HAP-1 (cell line): ENCODE results near the gene ZBED1.
"Not testable (repeated sequence)": the region's sequence is repeated elsewhere in the genome, so short reads cannot be mapped to it uniquely, and the experiment has no call there.

ENCODE experiments used
- DNase-seq, 2 experiments: peaks; one replicate each; pipeline ENCODE4 v3.0.0-alpha.2; 2016 to 2020; ENCODE audit warnings: low spot score in 2 of 2
- H3K27me3 ChIP-seq: fragments of 250-450 bp; sonication (Bioruptor Pico); 2 replicates; pipeline ENCODE4 v1.5.1; 2020; ENCODE audit warnings: low read depth, mild to moderate bottlenecking, moderate library complexity
- H3K36me3 ChIP-seq: fragments of 250-450 bp; sonication (Bioruptor Pico); replicated peaks from 2 replicates; pipeline ENCODE4 v1.5.1; 2020; ENCODE audit warnings: mild to moderate bottlenecking
- H3K4me1 ChIP-seq: fragments of 250-450 bp; sonication (Bioruptor Pico); 2 replicates; pipeline ENCODE4 v1.5.1; 2020; ENCODE audit warnings: mild to moderate bottlenecking
- H3K4me3 ChIP-seq: fragments of 250-450 bp; sonication (Bioruptor Pico); 2 replicates; pipeline ENCODE4 v1.5.1; 2020; ENCODE audit warnings: mild to moderate bottlenecking, moderate library complexity
- H3K9me3 ChIP-seq: fragments of 250-450 bp; sonication (Bioruptor Pico); 2 replicates; pipeline ENCODE4 v1.5.1; 2020; ENCODE audit warnings: mild to moderate bottlenecking, moderate library complexity
- in situ Hi-C: fragments of 300-500 bp; cut with MboI; formaldehyde crosslinking; loops from 3 replicates; pipeline ENCODE4 v1.14.3; 2020; ENCODE audit warnings: low sequenced_read_pairs, inconsistent platforms, mixed read lengths

The ZBED1 gene

GRCh38 chrX:2469196-2469685 lies 31.5 kb downstream of the ZBED1 start:
- Histone ChIP-seq H3K36me3 (no peaks in the 10 kb centered on the region), H3K9me3 (0 out of 2 replicates have a peak, but pooled peaks cover 2% of the 10 kb centered on the region), H3K4me3 (no peak overlapping the region), H3K27me3 (no peaks in the 10 kb centered on the region), H3K4me1 (peaks cover 5% of the 10 kb centered on the region)
- DNase-seq = no peak
- in situ Hi-C loops = no loop called here

GRCh38 chrX:2468261-2469195 lies 32.2 kb downstream of the ZBED1 start:
- Histone ChIP-seq H3K36me3 (no peaks in the 10 kb centered on the region), H3K27me3 (no peaks in the 10 kb centered on the region), H3K4me3 (no peak overlapping the region), H3K4me1 (peaks cover 8% of the 10 kb centered on the region), H3K9me3 (0 out of 2 replicates have a peak, but pooled peaks cover 2% of the 10 kb centered on the region)
- in situ Hi-C loops = no loop called here
- no peak for DNase-seq

GRCh38 chrX:2466876-2467656 lies 33.7 kb downstream of the ZBED1 start:
- in situ Hi-C loops = no loop called here
- no peaks in the 10 kb centered on the region for H3K36me3 ChIP-seq

GRCh38 chrX:2464677-2465166 lies 36.1 kb downstream of the ZBED1 start:
- peak; percentile 90 to 94 for DNase-seq
- Histone ChIP-seq H3K9me3 (no peaks in the 10 kb centered on the region), H3K4me1 (peaks cover 14% of the 10 kb centered on the region), H3K27me3 (no peaks in the 10 kb centered on the region), H3K36me3 (no peaks in the 10 kb centered on the region), H3K4me3 (peak overlapping the region; percentile 15)
- in situ Hi-C loops = no loop called here

More at GRCh38 chrX:2466876-2467656, 33.7 kb downstream of the ZBED1 start:
- peaks cover 14% of the 10 kb centered on the region for H3K4me1 ChIP-seq
- no peaks in the 10 kb centered on the region for H3K27me3 ChIP-seq
- H3K9me3 ChIP-seq = 0 out of 2 replicates have a peak, but pooled peaks cover 2% of the 10 kb centered on the region
- no peak overlapping the region for H3K4me3 ChIP-seq
- DNase-seq = no peak

GRCh38 chrX:2463973-2464676 lies 36.7 kb downstream of the ZBED1 start:
- no peaks in the 10 kb centered on the region for H3K36me3 ChIP-seq
- H3K4me1 ChIP-seq = peaks cover 14% of the 10 kb centered on the region
- H3K4me3 ChIP-seq = peak overlapping the region; percentile 15
- no peaks in the 10 kb centered on the region for H3K27me3 ChIP-seq
- in situ Hi-C loops = no loop called here
- H3K9me3 ChIP-seq = no peaks in the 10 kb centered on the region
- peak; percentile 88 to 90 for DNase-seq

GRCh38 chrX:2463481-2463880 lies 37.3 kb downstream of the ZBED1 start:
- DNase-seq, H3K36me3 ChIP-seq, H3K27me3 ChIP-seq, H3K9me3 ChIP-seq, in situ Hi-C loops: not testable (repeated sequence)
- peak overlapping the region; percentile 4 for H3K4me3 ChIP-seq
- H3K4me1 ChIP-seq = peaks cover 14% of the 10 kb centered on the region

GRCh38 chrX:2462780-2463179 lies 38.0 kb downstream of the ZBED1 start:
- H3K4me3 ChIP-seq = no peak overlapping the region
- in situ Hi-C loops = no loop called here

GRCh38 chrX:2462074-2462473 lies 38.7 kb downstream of the ZBED1 start:
- in situ Hi-C loops = no loop called here
- H3K27me3 ChIP-seq = no peaks in the 10 kb centered on the region
- no peak for DNase-seq

More at GRCh38 chrX:2462780-2463179, 38.0 kb downstream of the ZBED1 start:
- DNase-seq = no peak
- no peaks in the 10 kb centered on the region for H3K27me3 ChIP-seq
- H3K36me3 ChIP-seq = no peaks in the 10 kb centered on the region
- H3K9me3 ChIP-seq = no peaks in the 10 kb centered on the region
- peaks cover 14% of the 10 kb centered on the region for H3K4me1 ChIP-seq

GRCh38 chrX:2461711-2462016 lies 39.1 kb downstream of the ZBED1 start:
- no peaks in the 10 kb centered on the region for H3K36me3 ChIP-seq
- H3K4me1 ChIP-seq = peaks cover 14% of the 10 kb centered on the region
- no peaks in the 10 kb centered on the region for H3K9me3 ChIP-seq
- no peak overlapping the region for H3K4me3 ChIP-seq
- in situ Hi-C loops = no loop called here
- no peaks in the 10 kb centered on the region for H3K27me3 ChIP-seq
- DNase-seq = no peak

More at GRCh38 chrX:2462074-2462473, 38.7 kb downstream of the ZBED1 start:
- Histone ChIP-seq H3K36me3 (no peaks in the 10 kb centered on the region), H3K9me3 (no peaks in the 10 kb centered on the region), H3K4me1 (peaks cover 14% of the 10 kb centered on the region), H3K4me3 (no peak overlapping the region)

GRCh38 chrX:2460821-2461710 lies 39.7 kb downstream of the ZBED1 start:
- H3K4me1 ChIP-seq = peaks cover 14% of the 10 kb centered on the region
- H3K9me3 ChIP-seq, in situ Hi-C loops, H3K4me3 ChIP-seq, H3K27me3 ChIP-seq, H3K36me3 ChIP-seq, DNase-seq: not testable (repeated sequence)

GRCh38 chrX:2460048-2460447 lies 40.7 kb downstream of the ZBED1 start:
- H3K9me3 ChIP-seq, in situ Hi-C loops, H3K27me3 ChIP-seq, H3K36me3 ChIP-seq, DNase-seq, H3K4me3 ChIP-seq: not testable (repeated sequence)
- H3K4me1 ChIP-seq = peaks cover 10% of the 10 kb centered on the region

- in situ Hi-C loops = no loop called here
- Histone ChIP-seq H3K4me1 (peaks cover 5% of the 10 kb centered on the region), H3K9me3 (no peaks in the 10 kb centered on the region), H3K36me3 (no peaks in the 10 kb centered on the region), H3K27me3 (no peaks in the 10 kb centered on the region), H3K4me3 (no peak overlapping the region)
- no peak for DNase-seq
Observed at GRCh38 chrX:2458309-2458708, 42.5 kb downstream of the ZBED1 start.
